IPS DF 19.7 (cell line): ENCODE data around the gene NRG2.

Experiments used
- DNase-seq: peaks from one replicate; pipeline ENCODE4 v3.0.0-alpha.2; 2013; ENCODE audit warnings: low read depth, low spot score

NRG2 gene

GRCh38 chr5:140042643-140043507 is at the start of gene NRG2:
Gene NRG2, minus strand, starts transcription at chr5:140043299.
- no peak for DNase-seq

- DNase-seq, result no peak
Measured at GRCh38 chr5:140090251-140090650, 47.2 kb upstream of the NRG2 start.

DNA sequence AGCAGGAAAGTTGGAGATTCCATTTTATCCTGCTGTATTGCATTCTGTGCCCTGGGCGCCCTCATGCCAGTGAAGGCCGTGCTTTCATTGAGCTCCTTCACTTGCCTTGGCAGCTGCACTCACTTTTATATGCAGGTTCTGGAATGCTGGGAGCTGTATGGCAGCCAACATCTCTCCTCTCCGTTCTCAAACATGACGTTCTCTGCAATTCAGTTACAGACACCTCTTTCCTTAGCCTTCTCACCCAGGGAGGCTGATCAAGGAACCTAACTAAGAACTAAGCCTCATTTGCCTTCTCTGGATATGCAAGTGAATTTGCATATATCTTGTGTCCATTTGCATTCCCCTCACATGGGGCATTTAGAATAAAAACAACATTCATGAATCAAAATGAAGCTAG is 41.4 kb upstream of the NRG2 start:
- no peak for DNase-seq

DNA sequence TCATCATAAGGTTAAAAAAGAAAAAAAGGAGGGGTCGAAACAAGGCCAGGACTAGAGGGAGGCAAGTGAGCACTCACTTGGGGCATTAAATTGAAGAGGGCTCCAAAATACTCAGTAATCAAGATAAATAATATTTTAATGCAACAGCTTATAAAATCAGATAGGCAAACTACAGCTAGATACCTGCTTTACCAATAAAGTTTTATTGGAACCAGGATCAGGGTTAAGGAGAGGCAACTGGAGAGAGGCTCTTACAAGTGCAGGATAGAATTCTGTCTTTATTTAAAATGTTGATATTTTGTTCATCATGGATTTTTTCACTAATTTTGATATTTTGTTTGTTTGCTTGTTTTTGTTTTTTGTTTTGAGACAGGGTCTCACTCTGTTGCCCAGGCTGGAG is 40.6 kb upstream of the NRG2 start:
- DNase-seq, result no peak

DNA sequence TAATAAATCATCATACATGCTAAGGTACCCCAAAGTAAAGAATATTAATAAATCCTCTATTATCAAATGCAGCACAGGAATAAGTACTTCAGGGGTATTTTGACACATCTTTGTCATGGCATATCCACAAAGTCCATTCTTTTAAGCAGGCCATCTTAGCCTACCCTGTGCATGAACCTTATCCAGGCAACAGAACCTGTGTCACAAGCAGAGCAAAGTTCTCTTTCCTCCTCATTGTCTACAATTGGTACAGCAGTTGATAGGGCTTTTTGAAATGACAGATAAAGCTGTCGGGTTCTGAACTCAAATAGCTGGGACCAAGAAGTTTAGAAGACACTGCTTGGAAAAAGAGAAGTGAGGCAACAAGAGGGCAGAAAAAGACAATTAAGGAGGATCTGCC is 40.0 kb upstream of the NRG2 start:
- no peak for DNase-seq

DNA sequence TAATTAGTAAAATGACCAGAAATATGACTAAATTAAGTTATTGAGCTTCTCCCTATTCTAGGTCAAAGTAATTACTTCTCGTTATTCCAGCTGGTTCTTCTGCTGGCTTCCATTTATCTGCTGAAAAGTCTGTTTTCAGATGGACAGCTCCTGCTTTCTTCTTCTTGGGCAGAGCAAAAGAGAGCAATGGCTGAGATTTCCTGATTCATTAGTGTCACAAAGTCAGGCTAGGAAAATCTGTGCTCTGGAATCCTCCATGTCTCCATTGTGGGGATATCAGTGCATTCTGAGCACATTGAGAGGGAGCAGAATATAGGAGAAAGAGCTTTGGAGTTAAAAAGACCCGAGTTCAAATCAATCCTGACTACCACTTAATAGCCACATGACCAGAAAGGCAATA is 33.7 kb upstream of the NRG2 start:
- DNase-seq, result no peak

GRCh38 chr5:140076142-140076541 is 33.0 kb upstream of the NRG2 start:
- DNase-seq, result no peak

- no peak for DNase-seq
Measured at GRCh38 chr5:140075371-140075770, 32.3 kb upstream of the NRG2 start.

- DNase-seq, result no peak
Measured at GRCh38 chr5:140073296-140073695, 30.2 kb upstream of the NRG2 start.

DNA sequence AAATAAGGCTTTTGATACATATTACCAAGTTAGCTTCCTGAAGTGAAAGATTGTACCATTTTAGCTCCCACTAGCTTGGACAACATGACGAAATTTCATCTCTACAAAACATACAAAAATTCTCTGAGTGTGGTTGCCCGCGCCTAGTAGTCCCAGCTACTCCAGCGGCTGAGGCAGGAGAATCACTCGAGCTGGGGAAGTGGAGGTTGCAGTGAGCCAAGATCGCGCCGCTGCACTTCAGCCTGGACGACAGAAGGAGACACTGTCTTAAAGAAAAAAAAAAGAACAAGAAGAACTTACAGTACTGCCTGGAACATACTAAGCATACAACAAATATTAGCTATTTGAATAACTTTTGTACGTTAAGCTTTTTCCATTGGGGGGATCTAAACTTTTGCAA is 29.7 kb upstream of the NRG2 start:
- DNase-seq, result no peak

GRCh38 chr5:140060816-140061215 is 17.7 kb upstream of the NRG2 start:
- DNase-seq, result no peak

GRCh38 chr5:140058212-140058932 is 15.3 kb upstream of the NRG2 start:
- no peak for DNase-seq

DNA sequence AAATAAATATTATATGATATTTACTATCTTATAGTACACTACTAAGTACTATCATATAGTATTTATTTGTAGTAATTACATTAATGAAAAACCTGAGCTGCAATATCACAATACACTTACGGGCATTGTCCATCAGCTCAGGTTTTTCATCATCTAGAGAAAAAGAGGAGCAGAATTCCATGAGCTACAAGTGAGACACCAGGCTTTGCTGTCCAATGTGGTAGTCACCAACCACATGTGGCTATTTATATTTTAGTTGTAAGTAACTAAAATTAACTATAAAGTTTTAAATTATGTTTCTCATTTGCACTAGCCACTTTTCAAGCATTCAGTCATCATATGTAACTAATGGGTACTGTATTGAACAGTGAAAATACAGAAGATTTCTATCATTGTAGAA is 13.8 kb upstream of the NRG2 start:
- DNase-seq, result no peak

GRCh38 chr5:140055152-140055551 is 12.1 kb upstream of the NRG2 start:
- no peak for DNase-seq

- DNase-seq, result no peak
Measured at GRCh38 chr5:140054086-140054689, 11.1 kb upstream of the NRG2 start.

DNA sequence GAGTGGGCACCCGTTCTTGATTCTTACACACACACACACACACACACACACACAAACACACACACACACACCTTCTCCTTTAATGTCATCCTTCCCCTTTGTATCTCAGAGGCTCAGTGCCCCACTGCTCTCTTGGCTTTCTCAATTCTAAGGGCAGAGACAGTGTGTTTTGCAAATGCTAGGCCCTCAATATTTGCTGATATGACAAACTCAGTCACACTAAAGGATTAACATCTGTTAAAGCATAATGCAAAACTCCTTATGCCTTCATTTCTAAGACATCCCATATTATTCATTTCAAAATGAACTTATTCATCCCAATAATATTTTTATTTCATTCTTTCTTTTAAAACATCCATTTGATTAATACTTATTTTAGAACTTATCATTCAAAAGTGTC is 8.9 kb upstream of the NRG2 start:
- DNase-seq, result no peak

DNA sequence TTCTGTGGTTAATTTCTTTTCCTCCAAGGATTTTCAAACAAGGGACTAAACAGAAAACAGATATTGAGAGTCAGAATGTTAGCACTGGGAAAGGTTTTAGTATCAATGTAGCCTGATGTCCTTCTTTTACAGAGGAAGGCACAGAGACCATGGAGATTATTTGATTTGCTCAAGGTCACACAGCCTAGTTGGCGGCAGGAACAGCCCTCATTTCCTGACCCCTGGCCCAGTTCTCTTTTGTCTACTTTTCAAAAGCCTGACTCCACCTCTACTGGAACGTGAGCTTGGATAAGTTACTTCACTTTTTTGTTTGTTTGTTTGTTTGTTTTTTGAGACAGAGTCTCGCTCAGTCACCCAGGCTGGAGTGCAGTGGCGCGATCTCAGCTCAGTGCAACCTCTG is 6.6 kb upstream of the NRG2 start:
- DNase-seq, result no peak

- no peak for DNase-seq
Measured at GRCh38 chr5:140049205-140049604, 6.1 kb upstream of the NRG2 start.

- no peak for DNase-seq
Measured at GRCh38 chr5:140044041-140044440, 942 bp upstream of the NRG2 start.

- no peak for DNase-seq
Measured at GRCh38 chr5:140043508-140043872, 391 bp upstream of the NRG2 start.

- no peak for DNase-seq
Measured at GRCh38 chr5:140042393-140042642, 781 bp downstream of the NRG2 start.

GRCh38 chr5:140041492-140042392 is 1.4 kb downstream of the NRG2 start:
- DNase-seq, result no peak
